ENCODE results near the gene VPS35L.

The VPS35L gene

GRCh38 chr16:19524616-19525384 lies 30.7 kb upstream of the VPS35L start:
- Histone ChIP-seq H3K56ac (ENCODE audit: low read length) (peak overlapping the region; percentile 88), H3K79me1 (ENCODE audit: low read length) (peaks cover 7% of the 10 kb centered on the region), H3K4me2 (ENCODE audit: low read length) (peak overlapping the region; percentile 90), H2BK5ac (ENCODE audit: low read length) (no peak overlapping the region), H3K9ac (ENCODE audit: low read length) (peak overlapping the region; percentile 94), H2BK15ac (replicated peaks; ENCODE audit: low read depth) (no peak overlapping the region), H3K4ac (ENCODE audit: low read depth, low read length) (no peak overlapping the region), H2BK120ac (ENCODE audit: low read depth, low read length) (no peak overlapping the region), H3K27me3 (ENCODE audit: insufficient read depth, low read length, poor library complexity) (no peaks in the 10 kb centered on the region), H4K5ac (ENCODE audit: low read length) (no peak overlapping the region), H3K79me2 (ENCODE audit: control insufficient read depth, insufficient read depth, low read length) (peaks cover 12% of the 10 kb centered on the region), H3K4me1 (ENCODE audit: control insufficient read depth, low read depth, low read length) (peaks cover 15% of the 10 kb centered on the region), H3K18ac (ENCODE audit: low read length) (peak overlapping the region; percentile 61), H2AK5ac (ENCODE audit: low read length) (no peak overlapping the region), H3K36me3 (ENCODE audit: control insufficient read depth, insufficient read depth, low read length) (no peaks in the 10 kb centered on the region), H4K8ac (ENCODE audit: low read depth, low read length) (no peak overlapping the region), H3K27ac (ENCODE audit: low read depth, low read length) (peak overlapping the region; percentile 9), H3K4me3 (ENCODE audit: low read length) (peak overlapping the region; percentile 99), H3K23ac (ENCODE audit: low read length) (peak overlapping the region; percentile 19)
- peak; percentile 55 for DNase-seq
- WGBS (ENCODE audit: extremely low coverage, insufficient coverage, low lambda C conversion rate): no CpG with 5 or more reads among the region's 19 CpGs

GRCh38 chr16:19525385-19525723 lies 30.1 kb upstream of the VPS35L start:
- H3K4me3 ChIP-seq (ENCODE audit: low read length): no peak overlapping the region
- H3K18ac ChIP-seq (ENCODE audit: low read length): no peak overlapping the region
- no peak overlapping the region for H4K8ac ChIP-seq (ENCODE audit: low read depth, low read length)
- no peak overlapping the region for H2AK5ac ChIP-seq (ENCODE audit: low read length)
- H2BK120ac ChIP-seq (ENCODE audit: low read depth, low read length): no peak overlapping the region
- no peaks in the 10 kb centered on the region for H3K36me3 ChIP-seq (ENCODE audit: control insufficient read depth, insufficient read depth, low read length)
- H4K5ac ChIP-seq (ENCODE audit: low read length): no peak overlapping the region
- peaks cover 10% of the 10 kb centered on the region for H3K79me2 ChIP-seq (ENCODE audit: control insufficient read depth, insufficient read depth, low read length)
- peak overlapping the region; percentile 43 for H2BK15ac ChIP-seq (replicated peaks; ENCODE audit: low read depth)
- H2BK5ac ChIP-seq (ENCODE audit: low read length): no peak overlapping the region
- peak overlapping the region; percentile 19 for H3K23ac ChIP-seq (ENCODE audit: low read length)
- no peak for DNase-seq
- H3K79me1 ChIP-seq (ENCODE audit: low read length): peaks cover 7% of the 10 kb centered on the region
- H3K9ac ChIP-seq (ENCODE audit: low read length): peak overlapping the region; percentile 94
- H3K56ac ChIP-seq (ENCODE audit: low read length): peak overlapping the region; percentile 88
- no peak overlapping the region for H3K27ac ChIP-seq (ENCODE audit: low read depth, low read length)
- H3K27me3 ChIP-seq (ENCODE audit: insufficient read depth, low read length, poor library complexity): no peaks in the 10 kb centered on the region
- no CpG with 5 or more reads among the region's 2 CpGs for WGBS (ENCODE audit: extremely low coverage, insufficient coverage, low lambda C conversion rate)
- H3K4ac ChIP-seq (ENCODE audit: low read depth, low read length): no peak overlapping the region
- peaks cover 15% of the 10 kb centered on the region for H3K4me1 ChIP-seq (ENCODE audit: control insufficient read depth, low read depth, low read length)
- peak overlapping the region; percentile 90 for H3K4me2 ChIP-seq (ENCODE audit: low read length)

- no peak overlapping the region for H3K56ac ChIP-seq (ENCODE audit: low read length)
- no peak overlapping the region for H2BK15ac ChIP-seq (replicated peaks; ENCODE audit: low read depth)
- DNase-seq: no peak
- H4K8ac ChIP-seq (ENCODE audit: low read depth, low read length): no peak overlapping the region
- peaks cover 10% of the 10 kb centered on the region for H3K4me1 ChIP-seq (ENCODE audit: control insufficient read depth, low read depth, low read length)
- no peak overlapping the region for H3K4me3 ChIP-seq (ENCODE audit: low read length)
- H3K79me1 ChIP-seq (ENCODE audit: low read length): peaks cover 3% of the 10 kb centered on the region
- no peak overlapping the region for H2BK5ac ChIP-seq (ENCODE audit: low read length)
- H3K27ac ChIP-seq (ENCODE audit: low read depth, low read length): no peak overlapping the region
- no peaks in the 10 kb centered on the region for H3K36me3 ChIP-seq (ENCODE audit: control insufficient read depth, insufficient read depth, low read length)
- H2AK5ac ChIP-seq (ENCODE audit: low read length): no peak overlapping the region
- no peak overlapping the region for H3K9ac ChIP-seq (ENCODE audit: low read length)
- H3K23ac ChIP-seq (ENCODE audit: low read length): no peak overlapping the region
- no peak overlapping the region for H3K18ac ChIP-seq (ENCODE audit: low read length)
- no peak overlapping the region for H3K4me2 ChIP-seq (ENCODE audit: low read length)
- H3K4ac ChIP-seq (ENCODE audit: low read depth, low read length): no peak overlapping the region
- WGBS (ENCODE audit: extremely low coverage, insufficient coverage, low lambda C conversion rate): no CpG with 5 or more reads among the region's 1 CpG
- no peak overlapping the region for H2BK120ac ChIP-seq (ENCODE audit: low read depth, low read length)
- peaks cover 3% of the 10 kb centered on the region for H3K79me2 ChIP-seq (ENCODE audit: control insufficient read depth, insufficient read depth, low read length)
- no peak overlapping the region for H4K5ac ChIP-seq (ENCODE audit: low read length)
- H3K27me3 ChIP-seq (ENCODE audit: insufficient read depth, low read length, poor library complexity): no peaks in the 10 kb centered on the region
Measured at GRCh38 chr16:19527161-19527560, 28.3 kb upstream of the VPS35L start.

- no peak overlapping the region for H3K4me3 ChIP-seq (ENCODE audit: low read length)
- H3K56ac ChIP-seq (ENCODE audit: low read length): no peak overlapping the region
- H3K36me3 ChIP-seq (ENCODE audit: control insufficient read depth, insufficient read depth, low read length): no peaks in the 10 kb centered on the region
- H3K27me3 ChIP-seq (ENCODE audit: insufficient read depth, low read length, poor library complexity): no peaks in the 10 kb centered on the region
- no peak overlapping the region for H3K27ac ChIP-seq (ENCODE audit: low read depth, low read length)
- H2AK5ac ChIP-seq (ENCODE audit: low read length): no peak overlapping the region
- WGBS (ENCODE audit: extremely low coverage, insufficient coverage, low lambda C conversion rate): no CpG with 5 or more reads among the region's 3 CpGs
- no peak overlapping the region for H4K5ac ChIP-seq (ENCODE audit: low read length)
- no peak overlapping the region for H3K4me2 ChIP-seq (ENCODE audit: low read length)
- no peak overlapping the region for H2BK120ac ChIP-seq (ENCODE audit: low read depth, low read length)
- H3K79me2 ChIP-seq (ENCODE audit: control insufficient read depth, insufficient read depth, low read length): peaks cover 3% of the 10 kb centered on the region
- peak; percentile 48 for DNase-seq
- H3K79me1 ChIP-seq (ENCODE audit: low read length): peaks cover 3% of the 10 kb centered on the region
- no peak overlapping the region for H4K8ac ChIP-seq (ENCODE audit: low read depth, low read length)
- H3K9ac ChIP-seq (ENCODE audit: low read length): no peak overlapping the region
- H3K23ac ChIP-seq (ENCODE audit: low read length): no peak overlapping the region
- H3K4me1 ChIP-seq (ENCODE audit: control insufficient read depth, low read depth, low read length): peaks cover 4% of the 10 kb centered on the region
- no peak overlapping the region for H2BK15ac ChIP-seq (replicated peaks; ENCODE audit: low read depth)
- H2BK5ac ChIP-seq (ENCODE audit: low read length): no peak overlapping the region
- H3K18ac ChIP-seq (ENCODE audit: low read length): no peak overlapping the region
- no peak overlapping the region for H3K4ac ChIP-seq (ENCODE audit: low read depth, low read length)
Measured at GRCh38 chr16:19528666-19529065, 26.8 kb upstream of the VPS35L start.

- Histone ChIP-seq H3K79me1 (ENCODE audit: low read length) (no peaks in the 10 kb centered on the region), H3K27ac (ENCODE audit: low read depth, low read length) (no peak overlapping the region), H2BK120ac (ENCODE audit: low read depth, low read length) (no peak overlapping the region), H4K5ac (ENCODE audit: low read length) (no peak overlapping the region), H2AK5ac (ENCODE audit: low read length) (no peak overlapping the region), H2BK15ac (replicated peaks; ENCODE audit: low read depth) (no peak overlapping the region), H3K4ac (ENCODE audit: low read depth, low read length) (no peak overlapping the region), H3K23ac (ENCODE audit: low read length) (no peak overlapping the region), H4K8ac (ENCODE audit: low read depth, low read length) (no peak overlapping the region), H3K56ac (ENCODE audit: low read length) (no peak overlapping the region), H3K4me2 (ENCODE audit: low read length) (no peak overlapping the region), H3K36me3 (ENCODE audit: control insufficient read depth, insufficient read depth, low read length) (no peaks in the 10 kb centered on the region), H2BK5ac (ENCODE audit: low read length) (no peak overlapping the region), H3K4me3 (ENCODE audit: low read length) (no peak overlapping the region), H3K79me2 (ENCODE audit: control insufficient read depth, insufficient read depth, low read length) (no peaks in the 10 kb centered on the region), H3K9ac (ENCODE audit: low read length) (no peak overlapping the region), H3K4me1 (ENCODE audit: control insufficient read depth, low read depth, low read length) (no peaks in the 10 kb centered on the region), H3K27me3 (ENCODE audit: insufficient read depth, low read length, poor library complexity) (no peaks in the 10 kb centered on the region), H3K18ac (ENCODE audit: low read length) (no peak overlapping the region)
- DNase-seq: no peak
- no CpG with 5 or more reads among the region's 1 CpG for WGBS (ENCODE audit: extremely low coverage, insufficient coverage, low lambda C conversion rate)
Measured at GRCh38 chr16:19532601-19533000, 22.9 kb upstream of the VPS35L start.

Measured in mesendoderm (in vitro differentiated cells).